Measurements from ENCODE around the gene SERPINA10.

Gene SERPINA10, protein sequence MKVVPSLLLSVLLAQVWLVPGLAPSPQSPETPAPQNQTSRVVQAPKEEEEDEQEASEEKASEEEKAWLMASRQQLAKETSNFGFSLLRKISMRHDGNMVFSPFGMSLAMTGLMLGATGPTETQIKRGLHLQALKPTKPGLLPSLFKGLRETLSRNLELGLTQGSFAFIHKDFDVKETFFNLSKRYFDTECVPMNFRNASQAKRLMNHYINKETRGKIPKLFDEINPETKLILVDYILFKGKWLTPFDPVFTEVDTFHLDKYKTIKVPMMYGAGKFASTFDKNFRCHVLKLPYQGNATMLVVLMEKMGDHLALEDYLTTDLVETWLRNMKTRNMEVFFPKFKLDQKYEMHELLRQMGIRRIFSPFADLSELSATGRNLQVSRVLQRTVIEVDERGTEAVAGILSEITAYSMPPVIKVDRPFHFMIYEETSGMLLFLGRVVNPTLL

DNA sequence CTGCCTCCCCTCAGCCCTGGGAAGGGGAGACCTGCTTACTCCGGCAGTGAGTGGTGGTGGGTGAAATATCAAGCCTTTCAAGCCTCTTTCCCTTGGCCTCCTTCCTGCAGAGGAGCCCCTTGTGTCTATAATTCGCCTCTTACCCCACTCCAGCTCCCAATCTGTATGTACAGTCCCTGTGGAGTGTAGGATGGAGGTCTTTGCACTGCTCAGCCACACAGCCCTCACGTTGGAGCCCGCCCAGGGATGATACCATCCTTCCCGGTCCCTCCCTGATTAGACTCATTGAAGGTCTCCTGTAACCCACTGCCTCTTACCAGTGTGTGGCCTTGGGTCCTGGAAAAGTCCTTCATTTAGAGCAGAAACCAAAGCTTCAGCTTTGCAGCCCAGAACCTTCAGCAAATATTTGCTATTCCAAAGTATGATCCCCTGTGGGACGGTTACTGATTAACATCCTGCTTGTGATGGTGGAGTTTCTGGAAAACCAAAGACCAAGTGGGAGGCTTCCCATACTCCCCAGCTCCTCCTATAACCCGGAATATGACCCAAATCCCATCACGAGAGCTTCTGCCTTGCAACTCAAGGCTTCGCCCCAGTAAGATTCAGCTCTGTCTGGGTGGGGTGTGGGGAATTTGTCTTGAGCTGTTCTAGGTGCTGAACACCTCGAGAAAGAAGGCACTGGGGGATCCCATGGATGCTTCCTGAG lies at the start of gene SERPINA10:
Gene SERPINA10 (minus strand): TSS at position 397 of the 706 bp plus-strand sequence. CDS start 2,675 bp downstream, outside the sequence.
- ATAC-seq: no peak
- DNase-seq: no peak

GRCh38 chr14:94342334-94342934 lies 49.4 kb upstream of the SERPINA10 start:
- DNase-seq (no peak), ATAC-seq (no peak)

- no peak for ATAC-seq
- DNase-seq: no peak
These were observed 48.7 kb upstream of the SERPINA10 start for GRCh38 chr14:94341656-94342333.

DNA sequence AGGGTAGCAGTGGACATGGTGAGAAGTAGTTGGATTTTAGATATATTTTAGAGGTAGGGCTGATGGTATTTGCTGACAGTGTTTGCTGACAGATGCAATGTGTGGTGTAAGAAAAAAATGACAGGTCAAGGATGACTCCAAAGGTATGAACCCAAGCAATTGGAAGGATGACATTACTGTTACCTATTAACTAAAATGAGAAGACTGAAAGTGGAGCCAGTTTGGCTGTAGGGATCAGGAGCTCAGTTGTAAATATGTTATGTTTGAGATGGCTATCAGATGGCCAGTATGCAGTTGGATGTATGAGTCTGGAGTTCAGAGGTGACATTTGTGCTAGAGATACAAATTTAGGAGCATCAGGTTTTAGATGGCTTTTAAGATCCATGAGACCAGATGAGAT lies 47.5 kb upstream of the SERPINA10 start:
- ATAC-seq: no peak
- DNase-seq: no peak

- ATAC-seq (no peak), DNase-seq (no peak)
These were observed 45.0 kb upstream of the SERPINA10 start for GRCh38 chr14:94338023-94338422.

GRCh38 chr14:94337274-94337673 lies 44.2 kb upstream of the SERPINA10 start:
- DNase-seq: peak; percentile 11
- peak; percentile 14 for ATAC-seq

DNA sequence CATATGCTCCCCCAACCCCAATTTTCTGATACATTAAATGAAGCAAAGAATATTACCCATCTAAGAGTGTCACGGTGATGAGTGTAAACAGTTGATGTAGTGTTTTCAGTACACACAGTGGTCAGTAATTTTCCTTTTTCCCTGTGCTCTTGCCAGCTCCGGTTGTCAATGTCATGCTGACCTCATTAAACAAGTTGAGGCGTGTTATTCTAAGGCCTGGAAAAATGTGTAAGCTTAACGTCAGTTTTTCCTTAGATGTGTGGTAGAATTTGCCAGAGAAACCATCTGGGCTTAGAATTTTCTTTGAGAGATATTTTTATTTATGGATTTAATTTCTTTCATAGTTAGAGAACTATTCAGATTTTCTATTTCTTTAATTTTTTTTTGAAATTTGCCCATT lies 41.8 kb upstream of the SERPINA10 start:
- ATAC-seq (no peak), DNase-seq (no peak)

DNA sequence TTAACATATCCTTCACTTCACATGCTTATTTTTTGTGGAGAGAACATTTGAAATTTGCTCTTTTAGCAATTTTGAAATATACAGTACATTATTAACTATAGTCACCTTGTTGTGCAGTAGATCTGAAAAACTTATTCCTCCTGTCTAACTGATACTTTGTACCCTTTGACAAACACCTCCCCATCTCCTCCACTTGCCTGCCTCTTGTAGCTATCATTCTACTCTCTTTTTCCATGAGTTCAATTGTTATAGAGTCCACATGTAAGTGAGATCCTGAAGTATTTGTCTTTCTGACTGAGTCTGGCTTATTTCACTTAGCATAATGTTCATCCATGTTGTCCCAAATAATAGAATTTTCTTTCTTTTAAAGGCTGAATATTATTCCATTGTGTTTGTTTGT lies 39.5 kb upstream of the SERPINA10 start:
- DNase-seq: no peak

DNA sequence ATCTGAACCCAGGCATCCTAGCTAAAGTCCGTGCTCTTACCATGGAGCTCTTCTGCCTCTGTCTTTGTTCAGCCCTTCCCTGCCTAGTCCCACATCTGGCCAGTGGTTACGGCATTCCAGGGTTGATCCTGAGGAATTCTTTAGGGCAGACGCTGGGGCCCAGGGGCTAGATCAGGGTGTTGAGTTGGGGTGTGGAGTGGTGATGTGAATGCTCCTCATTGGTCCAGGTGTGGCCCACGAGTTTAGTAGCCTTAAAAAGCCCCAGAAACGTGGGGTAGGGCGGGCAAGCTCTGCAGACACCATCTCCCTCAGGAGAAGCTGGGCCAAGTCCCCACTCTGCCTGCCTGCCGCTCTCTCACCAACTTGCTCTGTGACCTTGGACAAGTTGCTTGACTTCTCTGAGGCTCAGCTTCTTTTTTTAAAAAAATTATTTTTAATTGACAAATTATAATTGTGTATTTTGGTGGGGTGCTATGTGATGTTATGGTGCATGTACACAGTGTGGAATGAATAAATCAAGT lies 39.1 kb upstream of the SERPINA10 start:
- no peak for DNase-seq
- ATAC-seq: peak; percentile 14

More for the DNA sequence above, 39.5 kb upstream of the SERPINA10 start:
- ATAC-seq: no peak

- no peak for DNase-seq
- no peak for ATAC-seq
These were observed 38.4 kb upstream of the SERPINA10 start for GRCh38 chr14:94331462-94331861.

GRCh38 chr14:94330857-94331256 lies 37.8 kb upstream of the SERPINA10 start:
- ATAC-seq (no peak), DNase-seq (no peak)

GRCh38 chr14:94330432-94330831 lies 37.4 kb upstream of the SERPINA10 start:
- no peak for ATAC-seq
- DNase-seq: no peak

- ATAC-seq (no peak), DNase-seq (no peak)
These were observed 36.8 kb upstream of the SERPINA10 start for GRCh38 chr14:94329857-94330256.

DNA sequence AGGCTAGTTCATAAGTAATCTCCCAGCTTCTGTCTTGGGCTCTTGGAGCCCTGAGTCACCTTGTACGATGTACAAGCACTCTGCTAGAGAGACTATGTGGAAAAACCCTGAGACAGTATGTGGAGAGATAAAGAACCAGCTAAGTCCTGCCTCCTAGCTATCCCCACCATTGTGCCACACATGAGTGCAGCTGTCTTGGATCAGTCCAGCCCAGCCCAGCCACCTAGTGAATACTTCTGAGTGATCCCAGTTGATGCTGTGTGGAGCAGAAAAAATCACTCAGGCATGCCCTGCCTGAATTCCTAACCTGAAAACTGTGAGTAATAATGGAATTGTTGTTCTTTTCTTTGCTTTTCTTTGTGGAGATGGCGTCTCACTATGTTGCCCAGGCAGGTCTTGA lies 35.1 kb upstream of the SERPINA10 start:
- DNase-seq (no peak), ATAC-seq (no peak)

- no peak for DNase-seq
These were observed 29.8 kb upstream of the SERPINA10 start, which contains the start of gene SERPINA6 for GRCh38 chr14:94322648-94323570. TSS of gene SERPINA6 (minus strand) at chr14:94323336. CDS start at chr14:94314648, 8,688 bp downstream.

DNA sequence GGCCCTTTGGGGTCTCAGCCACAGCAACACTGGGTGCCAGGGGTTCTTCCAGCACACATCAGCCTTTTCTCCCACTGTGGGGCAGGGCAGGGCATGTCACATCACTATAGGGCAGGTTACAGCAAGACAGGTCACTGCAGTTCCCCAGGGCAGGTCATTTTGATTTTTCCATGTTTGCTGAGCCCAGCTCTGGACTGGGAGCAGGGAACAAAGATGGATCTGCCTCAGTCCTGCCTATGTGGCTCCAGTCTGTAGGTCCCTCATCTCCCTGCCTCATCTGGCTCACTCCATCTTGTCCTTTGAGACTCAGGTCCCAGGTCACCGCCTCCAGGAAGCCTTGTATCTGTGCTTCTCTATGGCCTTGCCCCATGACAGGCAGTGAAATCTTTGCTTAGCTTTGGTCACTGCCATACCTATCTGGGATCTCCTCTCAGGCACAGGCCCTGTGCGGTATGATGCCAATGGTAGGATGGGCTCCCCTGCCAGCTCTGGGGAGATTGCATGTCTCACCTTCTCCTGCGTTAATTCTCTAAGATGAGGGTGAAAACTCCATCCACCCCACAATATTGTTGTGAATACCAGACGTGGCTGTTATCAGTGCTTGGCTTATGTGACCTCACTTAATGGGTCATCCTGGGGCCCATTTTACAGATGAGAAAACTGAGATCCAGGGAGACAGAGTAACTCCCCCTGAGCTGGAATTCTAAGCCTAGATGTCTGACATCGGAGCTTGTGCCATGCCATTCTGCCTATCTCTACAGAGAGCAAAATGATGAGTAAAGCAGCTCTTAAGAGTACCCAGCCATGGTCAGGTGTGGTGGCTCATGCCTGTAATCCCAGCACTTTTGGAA lies 28.6 kb upstream of the SERPINA10 start:
- no peak for ATAC-seq
- DNase-seq: no peak

More at GRCh38 chr14:94322648-94323570, 29.8 kb upstream of the SERPINA10 start, which contains the start of gene SERPINA6:
- ATAC-seq: peak; percentile 23

GRCh38 chr14:94320243-94320642 lies 27.2 kb upstream of the SERPINA10 start:
- ATAC-seq: no peak

DNA sequence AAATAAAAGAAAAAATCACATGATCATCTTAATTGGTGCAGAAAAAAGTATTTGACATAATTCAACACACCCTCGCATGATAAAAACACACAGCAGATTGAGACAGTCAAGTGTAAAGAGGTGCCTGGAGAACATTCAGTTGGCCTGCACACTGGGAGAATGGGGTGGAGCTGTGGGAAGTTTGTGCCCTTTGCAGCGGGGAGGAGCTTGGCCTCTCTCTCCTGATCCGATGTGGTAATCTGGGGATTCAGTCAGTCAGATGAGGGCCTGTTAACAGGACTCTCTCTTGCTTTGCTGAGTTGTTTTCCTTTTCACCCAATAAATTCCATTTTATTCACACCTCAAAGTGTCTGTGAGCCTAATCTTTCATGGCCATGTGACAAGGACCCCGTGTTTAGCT lies 24.2 kb upstream of the SERPINA10 start:
- DNase-seq (no peak), ATAC-seq (no peak)

More at GRCh38 chr14:94320243-94320642, 27.2 kb upstream of the SERPINA10 start:
- DNase-seq: no peak

- ATAC-seq (no peak), DNase-seq (no peak)
These were observed 23.6 kb upstream of the SERPINA10 start for GRCh38 chr14:94316692-94317091.

- DNase-seq (no peak), ATAC-seq (no peak)
These were observed 21.8 kb upstream of the SERPINA10 start for GRCh38 chr14:94314890-94315289.
